ENCODE results near the gene BLCAP.
"Not testable (repeated sequence)": the region's sequence is repeated elsewhere in the genome, so short reads cannot be mapped to it uniquely, and the experiment has no call there.

The BLCAP gene, protein sequence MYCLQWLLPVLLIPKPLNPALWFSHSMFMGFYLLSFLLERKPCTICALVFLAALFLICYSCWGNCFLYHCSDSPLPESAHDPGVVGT

DNA sequence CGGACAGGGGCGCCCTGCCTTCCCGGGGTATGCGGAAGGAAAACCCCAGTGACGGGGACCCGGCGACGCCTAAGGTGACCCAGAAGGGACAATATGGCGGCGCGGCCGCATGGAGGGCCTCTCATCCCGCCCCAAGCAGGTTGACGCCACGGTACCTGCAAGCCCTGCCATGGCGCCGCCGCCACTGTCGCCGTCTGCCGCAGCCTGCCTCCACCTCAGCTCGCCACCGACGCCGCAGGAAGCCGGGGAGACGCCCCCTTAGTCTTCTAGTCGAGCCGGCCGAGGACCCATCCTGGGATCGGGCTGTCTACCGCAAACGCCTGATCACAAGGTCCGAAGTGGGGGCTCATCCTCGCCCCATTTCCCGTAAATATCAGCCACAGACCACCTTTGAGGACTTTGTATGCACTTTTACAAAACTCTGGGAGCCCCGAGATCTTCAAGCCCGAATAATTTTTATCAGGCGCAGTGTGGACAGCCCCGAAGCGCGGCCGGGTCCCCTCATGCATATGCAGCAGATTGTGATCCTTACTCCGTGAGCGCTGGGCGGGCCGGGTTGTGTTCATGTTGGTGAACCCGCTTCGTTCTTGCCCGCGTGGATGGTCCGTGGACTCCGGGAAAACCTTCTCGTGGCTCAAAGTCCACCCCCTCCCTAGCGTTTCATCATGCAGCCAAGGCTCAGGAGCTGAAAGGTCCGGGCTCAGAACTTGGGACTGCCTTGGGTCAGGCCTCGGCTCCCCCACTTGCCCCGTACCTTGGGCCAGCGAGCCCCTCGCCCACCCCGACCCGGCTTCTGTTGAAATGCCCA, at the start of gene BLCAP:
Gene BLCAP, minus strand, starts transcription at position 239 of the 808 bp plus-strand sequence. CDS start 8,702 bp downstream, outside the sequence.
- DNase-seq = peak; percentile 94

DNA sequence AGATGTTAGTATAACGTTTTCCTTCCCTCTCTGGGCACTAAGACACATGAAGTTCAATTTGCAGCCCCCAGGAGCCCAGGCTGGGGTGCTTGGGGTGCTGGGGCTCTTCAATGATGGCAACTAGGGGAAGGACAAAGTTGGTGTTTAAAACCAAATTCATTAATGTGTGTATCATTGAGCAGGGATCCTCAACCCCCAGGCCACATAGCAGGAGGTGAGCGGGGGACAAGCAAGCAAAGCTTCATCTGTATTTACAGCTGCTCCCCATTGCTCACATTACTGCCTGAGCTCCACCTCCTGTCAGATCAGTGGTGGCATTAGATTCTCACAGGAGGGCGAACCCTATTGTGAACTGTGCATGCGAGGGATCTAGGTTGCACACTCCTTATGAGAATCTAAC, 49.8 kb upstream of the BLCAP start:
- DNase-seq = not testable (repeated sequence)

DNA sequence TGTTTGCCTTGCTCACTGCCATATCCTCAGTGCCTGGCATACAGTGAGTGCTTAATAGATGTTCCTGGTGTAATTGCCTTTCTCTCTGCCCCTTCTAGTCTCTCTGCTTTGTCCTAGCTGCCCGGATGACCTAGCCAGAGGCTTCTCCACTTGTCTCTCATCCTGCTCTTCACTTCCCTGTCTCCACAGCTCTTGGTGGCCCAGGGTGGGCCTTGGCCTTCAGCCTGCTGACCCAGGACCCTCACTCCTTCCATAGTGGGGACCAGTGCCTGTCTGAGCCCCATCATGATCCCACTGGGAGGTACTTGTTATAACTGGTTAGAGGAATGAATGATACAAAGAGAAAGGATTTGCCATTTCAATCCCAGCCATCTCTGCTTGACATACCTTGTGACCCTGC, 49.2 kb upstream of the BLCAP start:
- DNase-seq = no peak

DNA sequence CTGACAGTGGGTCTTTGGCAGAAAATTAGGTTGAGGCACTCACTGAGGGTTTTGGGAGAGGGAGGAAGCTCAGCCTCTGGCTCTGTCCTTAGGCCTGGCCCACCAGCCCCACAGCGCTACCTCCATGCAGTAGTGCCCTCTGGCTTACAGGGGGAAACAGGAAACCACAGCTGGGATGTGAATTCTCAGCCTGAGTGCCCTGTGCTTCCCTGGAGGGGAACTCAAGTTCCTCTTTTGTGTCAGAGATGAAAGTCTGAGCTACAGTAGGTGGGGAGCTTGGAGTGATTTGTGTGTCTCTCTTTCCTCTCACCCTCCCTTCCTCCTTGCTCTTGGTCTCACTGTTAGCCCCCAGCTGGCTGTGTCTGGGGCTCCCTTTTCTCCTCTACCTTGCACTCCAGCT, 48.2 kb upstream of the BLCAP start:
- DNase-seq = no peak

DNA sequence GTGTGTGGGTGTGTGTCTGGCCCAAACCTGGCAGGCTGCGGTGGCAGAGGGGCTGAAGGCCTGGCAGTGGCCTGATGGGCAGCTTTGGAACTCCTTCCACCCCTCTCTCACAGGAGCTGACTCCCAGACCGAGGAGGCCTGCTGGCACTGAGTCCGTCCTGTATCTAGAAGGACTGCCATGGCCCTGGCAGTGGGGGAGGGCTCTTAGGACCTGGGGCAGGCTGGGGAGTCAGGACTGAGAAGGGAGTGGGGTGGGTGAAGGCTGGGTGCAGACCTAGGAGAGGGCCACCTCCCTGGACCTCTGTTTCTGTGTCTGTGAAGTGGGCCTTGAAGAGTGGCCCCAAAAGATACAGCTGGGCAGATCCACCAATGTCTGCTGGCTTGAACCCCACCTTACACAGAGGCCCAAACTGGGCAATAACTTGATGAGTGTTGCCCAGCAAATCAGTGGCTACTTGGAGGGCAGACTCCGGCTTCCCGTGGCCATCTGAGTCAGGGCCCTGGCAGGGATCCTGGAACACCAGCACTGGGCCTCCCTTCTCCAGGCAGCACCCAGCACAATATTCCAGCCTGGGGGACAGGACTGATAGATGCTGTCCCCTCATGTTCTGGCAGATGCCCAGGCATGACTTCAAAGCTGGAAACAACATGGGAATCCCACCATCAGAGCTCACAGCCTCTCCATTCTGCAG, 46.7 kb upstream of the BLCAP start:
- no peak for DNase-seq

DNA sequence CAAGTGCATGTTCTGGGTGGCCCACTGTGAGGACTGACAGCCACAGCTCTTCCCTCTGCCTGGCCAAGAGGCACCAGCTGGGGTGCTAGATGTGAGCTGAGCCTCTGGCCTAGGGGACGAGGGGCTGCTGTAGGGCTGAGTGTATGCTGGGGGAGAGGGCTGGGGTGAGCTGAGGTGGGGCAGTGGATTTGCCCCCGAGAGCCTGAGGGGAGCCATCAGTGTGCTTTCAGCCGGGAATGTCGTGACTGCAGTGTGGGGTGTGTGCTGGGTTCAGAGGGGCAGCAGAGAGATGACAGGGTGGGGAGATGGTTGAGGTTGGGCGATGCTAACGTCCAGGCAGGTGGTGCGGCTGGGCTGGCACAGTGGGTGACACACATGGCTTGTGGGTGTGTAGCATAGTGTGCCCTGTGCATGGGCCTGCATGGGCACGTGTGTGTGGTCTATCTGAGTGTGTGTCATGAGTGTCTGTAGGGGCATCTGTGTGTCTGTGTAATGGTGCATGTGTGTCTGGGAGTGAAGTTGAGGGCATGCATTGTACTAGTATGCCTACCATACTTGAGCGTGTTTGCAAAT, 46.0 kb upstream of the BLCAP start:
- DNase-seq = no peak

DNA sequence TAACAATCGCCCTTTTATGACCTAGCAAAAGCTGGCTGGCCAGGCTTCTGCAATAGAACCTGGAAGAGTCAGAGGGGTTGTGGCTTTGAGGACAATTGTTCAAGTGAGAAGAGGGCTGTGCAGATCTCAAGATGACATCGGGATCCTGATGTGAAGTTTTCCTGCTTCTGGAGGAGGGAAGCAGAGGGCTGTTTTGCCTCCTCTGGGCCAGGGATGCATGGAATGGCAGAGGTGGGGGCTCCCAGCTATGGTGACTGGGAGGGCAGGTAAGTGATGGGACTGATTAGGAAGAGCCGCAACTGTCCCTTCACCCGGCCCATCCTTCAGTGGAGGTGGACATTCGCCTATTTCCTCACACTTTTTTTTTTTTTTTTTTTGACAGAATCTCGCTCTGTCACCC, 43.4 kb upstream of the BLCAP start:
- DNase-seq = no peak

DNA sequence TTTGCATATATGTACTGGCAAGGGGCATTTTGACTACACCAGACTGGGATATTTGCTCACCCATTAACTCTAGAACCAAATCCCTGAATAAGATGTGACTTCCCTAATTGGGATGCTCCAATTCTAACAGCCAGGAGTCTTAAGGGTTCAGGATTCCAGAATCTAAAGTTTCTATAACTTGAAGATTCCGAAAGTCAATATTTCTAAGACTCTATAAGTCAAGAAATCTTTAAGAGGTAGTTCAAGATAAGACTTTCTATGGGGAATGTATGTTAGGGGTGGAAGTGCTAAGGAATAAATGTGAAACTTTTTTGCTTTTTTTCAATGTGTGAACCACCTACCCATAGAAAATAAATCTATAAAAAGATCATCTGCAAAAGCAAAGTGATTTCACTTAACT, 42.7 kb upstream of the BLCAP start:
- DNase-seq = no peak

DNA sequence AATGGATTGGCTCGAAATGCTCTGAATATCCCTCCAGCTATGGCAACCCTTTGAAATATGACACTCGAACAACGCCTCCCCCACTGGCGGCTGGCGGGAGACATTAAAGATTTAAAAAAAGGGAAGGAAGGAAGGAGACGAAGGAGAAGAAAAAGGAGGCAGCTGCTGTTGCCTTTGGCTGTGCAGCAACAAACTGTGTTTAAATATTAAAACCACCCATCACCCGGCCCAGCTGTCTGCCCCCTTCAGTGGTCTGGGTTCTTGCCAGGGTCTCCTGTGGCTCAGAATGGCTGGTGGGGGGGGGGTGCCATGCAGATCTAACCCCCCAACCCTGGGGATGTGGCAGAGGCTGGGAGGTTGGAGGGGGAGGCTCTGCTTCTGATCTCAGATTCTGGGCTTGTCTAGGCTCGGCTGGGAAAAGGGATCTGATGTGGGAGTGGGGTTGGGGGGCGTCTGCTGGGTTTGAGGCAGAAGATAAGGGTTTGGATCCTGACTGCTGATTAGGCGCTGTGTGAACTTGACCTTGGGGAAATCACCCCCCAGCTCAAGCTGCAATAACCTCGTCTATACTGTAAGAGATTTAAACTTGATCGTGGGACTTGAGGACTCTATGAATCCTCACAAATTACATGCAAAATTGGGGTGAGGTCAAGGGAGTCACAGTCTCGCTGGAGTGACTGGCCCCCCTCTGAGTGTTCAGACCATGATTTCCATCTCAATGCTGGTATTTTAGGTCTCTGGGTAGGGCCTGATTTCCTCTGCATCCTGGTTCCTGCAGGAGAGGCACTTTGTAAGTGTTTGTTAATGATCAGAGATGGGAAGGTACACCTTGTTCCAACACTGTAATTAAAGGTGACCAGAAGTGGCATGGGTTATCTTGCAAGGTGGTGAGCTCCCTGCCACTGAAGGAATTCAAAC, 40.3 kb upstream of the BLCAP start:
- DNase-seq = no peak

DNA sequence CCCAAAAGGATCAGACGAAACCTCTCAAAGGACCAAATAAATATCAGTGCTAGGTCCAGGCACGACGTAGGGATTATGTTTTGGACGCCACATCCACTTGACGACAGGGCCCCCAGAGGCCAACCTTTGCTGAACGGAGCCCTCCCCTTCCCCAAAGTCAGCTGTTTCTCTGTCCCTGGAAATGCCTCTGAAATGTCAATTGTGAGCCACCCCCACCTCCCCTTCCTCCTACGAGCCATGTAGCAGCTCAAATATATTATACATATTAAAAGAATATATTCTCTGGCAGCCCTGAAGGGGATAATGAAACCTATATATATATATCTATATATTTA, 39.6 kb upstream of the BLCAP start:
- DNase-seq = no peak

DNA sequence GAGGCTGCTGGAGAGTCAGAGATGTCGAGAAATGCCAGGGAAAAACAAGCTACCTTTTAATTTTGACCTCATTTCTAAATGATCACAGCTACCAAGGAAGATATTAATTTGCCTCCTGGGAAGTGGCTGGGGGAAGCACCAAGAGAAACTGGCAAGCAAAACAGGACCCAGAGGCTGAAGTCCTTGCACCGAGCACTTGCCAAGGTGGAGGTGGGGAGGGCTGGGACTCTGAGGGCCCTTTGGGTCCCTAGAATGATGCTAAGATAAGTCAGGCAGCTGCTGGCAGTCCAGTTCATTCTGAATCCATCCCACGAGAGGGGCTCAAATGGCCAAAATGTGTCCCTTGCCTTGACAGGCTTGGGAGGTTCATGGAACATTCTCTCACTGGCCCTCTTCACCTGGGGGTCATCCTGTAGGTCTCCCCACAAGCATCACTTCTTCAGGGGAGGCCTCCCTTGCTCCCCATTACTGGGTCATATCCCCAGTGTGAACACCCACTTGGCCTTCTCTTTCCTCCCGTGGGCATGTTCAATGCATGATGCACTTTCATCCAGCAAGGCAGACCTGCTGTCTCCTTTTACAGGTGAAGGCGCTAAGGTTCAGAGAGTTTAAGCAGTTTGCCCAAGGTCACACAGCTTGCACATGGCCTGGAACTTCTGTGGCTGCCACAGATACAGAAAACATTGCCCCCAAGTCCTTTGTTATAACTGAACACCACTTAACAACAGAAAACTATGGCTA, 39.1 kb upstream of the BLCAP start:
- no peak for DNase-seq

DNA sequence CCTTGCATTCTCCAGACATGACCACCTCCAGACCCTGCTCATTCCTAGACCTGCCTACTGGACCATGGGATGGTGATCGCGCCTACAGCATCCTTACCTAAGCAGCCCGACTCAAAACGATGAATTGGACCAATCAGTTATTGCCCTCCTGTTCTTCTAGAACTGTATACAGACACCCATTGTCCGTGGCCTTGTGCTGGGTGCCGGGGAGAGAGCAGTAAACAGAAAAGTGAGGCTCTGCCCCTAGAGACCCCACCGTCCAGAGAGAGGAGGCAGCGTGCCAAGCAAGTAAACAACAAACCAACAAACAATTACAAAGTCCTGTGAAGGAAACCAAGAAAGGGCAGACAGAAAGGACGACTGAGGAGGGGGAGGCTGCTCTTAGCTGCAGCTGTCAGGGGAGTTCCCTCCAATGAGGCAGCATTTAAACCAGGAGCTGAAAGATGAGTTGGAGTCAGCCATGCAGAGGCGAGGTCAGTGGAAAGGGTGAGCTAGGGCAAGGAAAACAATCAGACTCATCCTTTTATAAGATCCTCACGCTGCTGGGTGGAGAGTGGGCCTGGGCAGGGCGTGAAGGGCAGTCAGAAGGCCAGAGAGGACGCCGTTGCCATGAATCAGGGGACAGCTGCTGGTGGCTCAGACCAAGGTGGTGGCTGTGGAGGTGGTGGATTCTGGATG, 37.6 kb upstream of the BLCAP start:
- DNase-seq = no peak

DNA sequence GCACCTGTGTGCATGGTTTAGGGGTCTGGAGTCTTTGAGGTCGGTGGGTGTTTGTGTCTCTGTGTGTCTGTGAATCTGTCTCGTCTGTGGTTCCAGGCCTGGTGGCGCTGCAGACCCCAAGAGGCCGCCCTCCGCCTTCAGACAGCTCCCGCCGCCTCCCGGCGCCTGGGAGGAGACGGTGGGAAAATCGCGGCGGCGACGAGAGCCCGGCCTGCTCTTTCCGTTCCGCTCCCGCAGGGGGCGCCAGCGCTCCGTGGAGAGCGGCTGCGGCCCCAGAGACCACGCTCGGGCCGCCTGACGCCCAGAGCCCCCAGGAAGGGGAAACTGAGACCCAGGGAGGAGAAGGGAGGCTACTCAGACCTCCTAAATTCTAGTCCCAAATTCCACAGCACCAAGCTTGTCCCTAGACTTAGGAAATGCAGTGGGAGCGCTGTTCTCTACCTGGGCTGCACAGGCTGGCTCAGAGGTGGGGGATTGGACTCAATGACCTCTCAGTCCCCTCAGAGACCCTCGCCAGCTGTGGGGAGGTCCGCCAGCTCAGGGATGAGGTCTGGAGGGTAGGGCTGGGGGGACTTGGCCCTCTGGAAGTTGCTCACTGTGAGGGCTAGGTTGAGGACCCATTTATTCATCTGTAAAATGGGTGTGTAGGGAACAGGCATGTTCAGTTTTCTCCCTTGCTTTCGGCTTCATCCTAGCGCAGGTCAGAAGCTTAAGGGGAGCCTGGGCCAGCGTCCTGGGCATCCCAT, 36.9 kb upstream of the BLCAP start:
- peak; percentile 63 for DNase-seq

DNA sequence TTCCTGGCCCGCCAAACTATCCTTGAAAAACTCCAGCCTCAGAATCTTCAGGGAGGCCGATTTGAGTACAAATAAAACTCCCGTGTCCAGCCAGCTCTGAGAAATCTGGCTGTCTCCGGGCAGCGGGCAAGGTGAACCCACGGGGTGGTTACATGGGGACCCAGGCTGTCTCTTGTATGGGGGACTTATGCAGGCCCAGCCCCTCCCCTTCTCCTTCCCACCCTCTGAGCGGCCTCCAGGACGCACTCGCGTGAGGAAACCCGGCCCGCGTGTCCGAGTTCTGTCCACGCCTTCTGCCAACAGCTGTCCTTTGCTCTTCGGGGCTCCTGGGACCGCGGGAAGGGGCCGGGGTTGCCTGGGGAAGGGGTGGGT, 36.3 kb upstream of the BLCAP start:
- no peak for DNase-seq

DNA sequence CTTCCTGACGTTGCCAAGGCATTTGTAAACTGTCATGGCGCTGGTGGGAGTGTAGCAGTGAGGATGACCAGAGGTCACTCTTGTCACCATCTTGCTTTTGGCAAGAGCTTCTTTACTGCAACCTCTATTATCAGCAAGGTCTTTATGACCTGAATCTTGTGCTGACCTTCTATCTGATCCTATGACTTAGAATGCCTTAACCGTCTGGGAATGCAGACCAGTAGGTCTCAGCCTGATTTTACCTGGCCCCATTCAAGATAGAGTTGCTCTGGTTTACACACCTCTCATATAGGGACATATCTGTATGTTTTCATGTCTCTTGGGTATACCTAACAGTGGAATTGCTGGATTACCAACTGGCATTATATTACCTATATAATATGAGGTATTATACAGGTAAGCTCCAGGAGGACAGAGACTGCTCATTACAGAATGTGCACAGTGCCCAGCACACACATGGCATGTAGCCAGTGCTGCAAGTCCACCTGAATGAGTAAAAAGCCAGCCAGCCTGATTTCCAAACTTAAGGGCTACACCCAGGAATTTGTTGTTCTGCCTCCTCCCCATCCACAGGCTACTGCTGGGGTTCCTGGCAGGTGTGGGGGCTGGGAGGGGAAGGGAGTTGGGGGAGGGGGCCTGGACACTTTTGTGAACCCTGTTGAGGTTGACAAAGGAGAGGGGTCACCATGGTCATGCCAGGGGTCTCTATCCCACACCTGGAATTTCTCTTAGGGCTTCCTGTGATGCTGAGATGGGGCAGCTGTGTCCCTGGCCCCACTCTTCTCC, 35.2 kb upstream of the BLCAP start:
- DNase-seq = no peak

DNA sequence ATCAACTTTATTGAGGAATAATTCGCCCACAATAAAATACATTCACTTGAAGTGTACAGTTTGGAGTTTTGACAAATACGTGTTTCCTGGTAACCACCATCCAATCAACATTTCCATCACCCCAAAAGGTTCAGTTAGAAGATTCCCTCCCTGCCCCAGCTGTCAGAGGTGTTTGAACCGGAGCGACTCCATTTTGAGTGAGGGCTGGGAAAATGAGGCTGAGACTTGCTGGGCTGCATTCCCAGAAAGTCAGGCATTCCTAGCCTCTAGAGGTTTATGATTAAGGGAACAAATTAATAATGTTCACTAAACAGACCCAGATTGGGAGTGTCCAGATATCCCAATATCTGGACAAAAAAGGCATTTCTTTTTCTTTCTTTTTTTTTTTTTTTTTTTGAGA, 33.0 kb upstream of the BLCAP start:
- DNase-seq = no peak

DNA sequence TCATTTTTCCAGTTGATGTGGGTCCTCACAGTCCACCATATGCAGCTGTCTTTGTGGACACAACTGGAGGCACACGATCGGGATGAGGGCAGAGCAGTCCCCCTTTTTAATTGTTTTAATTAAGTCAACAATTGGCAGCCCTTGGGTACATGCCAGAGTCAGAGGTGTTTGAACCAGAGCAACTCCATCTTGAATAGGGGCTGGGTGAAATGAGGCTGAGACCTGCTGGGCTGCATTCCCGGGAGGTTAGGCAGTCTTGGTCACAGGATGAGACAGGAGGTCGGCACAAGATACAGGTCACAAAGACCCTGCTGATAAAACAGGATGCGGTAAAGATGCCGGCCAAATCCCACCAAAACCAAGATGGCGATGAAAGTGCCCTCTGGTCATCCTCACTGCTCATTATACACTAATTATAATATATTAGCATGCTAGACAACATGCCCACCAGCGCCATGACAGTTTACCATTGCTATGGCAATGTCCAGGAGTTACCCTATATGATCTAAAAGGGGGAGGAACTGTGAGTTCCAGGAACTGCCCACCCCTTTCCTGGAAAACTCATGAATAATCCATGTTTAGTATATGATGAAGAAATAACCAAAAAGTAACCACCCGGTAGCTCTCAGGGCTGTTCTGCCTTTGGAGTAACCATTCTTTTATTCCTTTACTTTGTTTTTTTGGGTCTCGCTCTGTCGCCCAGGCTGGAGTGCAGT, 31.8 kb upstream of the BLCAP start:
- DNase-seq = no peak

DNA sequence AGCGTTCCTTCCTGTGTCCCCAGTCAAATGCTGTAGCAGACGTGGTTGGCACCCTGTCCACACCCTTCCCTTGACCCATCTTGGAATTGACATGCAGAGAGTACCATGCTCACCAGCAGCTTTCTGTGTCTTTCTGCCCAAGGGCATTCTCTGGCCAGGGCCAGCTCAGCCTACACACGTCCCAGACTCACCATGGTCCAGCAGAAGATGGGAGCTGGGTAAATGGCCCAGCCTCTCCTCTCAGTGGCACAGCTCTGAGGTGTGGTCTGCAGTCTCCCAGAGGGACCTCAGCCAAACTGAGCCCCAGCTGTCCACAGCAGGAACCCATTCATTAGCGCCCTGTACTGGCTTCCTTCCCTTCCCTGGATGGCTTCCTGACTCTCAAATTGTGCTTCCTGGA, 31.1 kb upstream of the BLCAP start:
- DNase-seq = no peak

DNA sequence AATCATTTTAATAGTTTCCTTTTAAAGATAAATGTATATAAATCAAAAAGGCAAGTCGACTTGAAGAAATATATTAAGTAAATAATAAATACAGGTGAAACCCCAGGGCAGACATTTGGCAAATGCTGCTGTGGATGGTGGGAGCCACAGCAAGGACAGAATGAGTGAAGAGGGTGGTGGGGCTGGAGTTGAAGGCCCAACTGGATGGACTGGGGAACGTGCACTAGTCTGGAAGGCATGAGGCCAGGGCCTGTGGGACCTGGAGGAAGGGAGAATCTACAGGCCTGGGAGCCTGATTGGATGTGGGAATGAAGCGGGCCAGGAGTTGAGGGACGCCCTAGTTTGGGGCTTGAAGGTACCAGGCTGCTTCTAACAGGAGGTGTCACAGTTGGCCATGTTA, 30.6 kb upstream of the BLCAP start:
- no peak for DNase-seq

DNA sequence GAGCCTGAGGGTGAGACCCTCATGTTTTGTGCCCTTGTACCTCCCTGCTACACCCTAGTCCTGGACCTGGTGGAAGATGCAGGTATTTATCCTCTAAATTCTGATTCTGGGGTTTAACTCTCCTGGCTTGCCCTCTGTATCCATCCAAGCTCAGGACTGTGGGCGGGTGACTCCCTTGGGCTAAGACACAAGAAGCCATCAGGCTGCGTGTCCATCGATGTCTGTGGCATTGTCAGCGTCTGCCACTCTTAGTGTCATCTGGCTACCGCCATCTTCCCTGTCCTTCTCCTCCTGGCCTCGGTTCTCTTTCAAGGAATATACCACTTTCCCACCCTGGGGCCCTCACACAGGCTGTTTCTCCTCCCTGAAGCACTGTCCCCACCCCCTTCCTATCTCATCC, 28.9 kb upstream of the BLCAP start:
- no peak for DNase-seq

Measured in stimulated activated CD4-positive, alpha-beta T cell treated with anti-CD3 and anti-CD28 coated beads, Interleukin-15, amount 100 ng/mL, for 24 hours (primary cell).